DMS53 (cell line): ENCODE measurements around the gene SPINK4.

Experiments
- DNase-seq: peaks from one replicate; lab custom pipeline; 2025; lab: John Stamatoyannopoulos, UW

Gene SPINK4

DNA sequence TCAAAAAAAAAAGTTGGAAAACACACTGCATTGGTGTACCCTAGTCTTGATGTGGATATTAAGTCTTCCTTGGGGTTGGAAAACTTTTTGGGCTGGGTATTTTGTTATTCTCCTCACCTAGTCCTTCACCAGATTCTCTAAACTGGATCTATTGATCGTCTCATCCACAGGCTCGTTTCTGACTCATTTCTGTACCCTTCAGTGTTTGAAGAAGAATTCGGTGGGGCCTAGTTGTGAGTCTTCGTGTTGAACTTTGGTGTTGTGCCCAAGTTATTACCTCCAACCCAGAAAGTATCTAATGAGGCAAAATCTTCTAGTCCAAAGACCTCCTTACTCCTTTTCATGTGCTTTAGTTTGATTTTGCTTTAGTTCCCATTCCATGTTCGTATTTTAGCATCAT is 51.9 kb downstream of the SPINK4 start:
- DNase-seq, result no peak

DNA sequence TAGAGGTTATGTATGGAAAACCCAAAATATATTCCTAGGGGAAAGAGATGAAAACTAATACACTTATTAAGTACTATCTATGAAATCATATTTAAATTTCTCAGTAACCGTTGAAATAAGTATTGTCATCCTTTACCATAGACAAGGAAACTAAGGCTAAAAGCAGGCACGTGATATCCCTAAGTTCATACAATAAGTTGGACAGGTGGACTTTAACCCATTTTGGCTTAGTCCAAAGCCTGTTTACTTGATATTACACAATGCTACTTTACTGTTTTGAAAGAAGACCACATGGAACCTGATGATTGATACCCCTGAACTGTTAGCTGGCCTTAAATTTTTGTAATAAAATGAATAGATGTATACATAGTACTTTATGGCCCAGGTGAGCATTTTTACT is 53.8 kb downstream of the SPINK4 start:
- no peak for DNase-seq

DNA sequence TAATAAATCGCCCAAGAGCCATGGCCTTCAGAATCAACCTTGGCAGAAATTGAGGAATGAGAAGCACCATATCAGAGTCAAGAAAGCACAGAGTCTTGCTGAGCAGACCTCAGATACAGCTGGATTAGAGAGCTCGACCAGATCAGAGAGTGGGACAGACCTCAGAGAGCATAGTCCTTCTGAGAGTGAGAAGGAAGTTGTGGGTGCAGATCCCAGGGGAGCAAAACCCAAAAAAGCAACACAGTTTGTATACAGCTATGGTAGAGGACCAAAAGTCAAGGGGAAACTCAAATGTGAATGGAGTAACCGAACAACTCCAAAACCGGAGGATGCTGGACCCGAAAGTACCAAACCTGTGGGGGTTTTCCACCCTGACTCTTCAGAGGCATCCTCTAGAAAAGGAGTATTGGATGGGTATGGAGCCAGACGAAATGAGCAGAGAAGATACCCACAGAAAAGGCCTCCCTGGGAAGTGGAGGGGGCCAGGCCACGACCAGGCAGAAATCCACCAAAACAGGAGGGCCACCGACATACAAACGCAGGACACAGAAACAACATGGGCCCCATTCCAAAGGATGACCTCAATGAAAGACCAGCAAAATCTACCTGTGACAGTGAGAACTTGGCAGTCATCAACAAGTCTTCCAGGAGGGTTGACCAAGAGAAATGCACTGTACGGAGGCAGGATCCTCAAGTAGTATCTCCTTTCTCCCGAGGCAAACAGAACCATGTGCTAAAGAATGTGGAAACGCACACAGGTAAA is 54.9 kb downstream of the SPINK4 start:
- DNase-seq, result no peak

DNA sequence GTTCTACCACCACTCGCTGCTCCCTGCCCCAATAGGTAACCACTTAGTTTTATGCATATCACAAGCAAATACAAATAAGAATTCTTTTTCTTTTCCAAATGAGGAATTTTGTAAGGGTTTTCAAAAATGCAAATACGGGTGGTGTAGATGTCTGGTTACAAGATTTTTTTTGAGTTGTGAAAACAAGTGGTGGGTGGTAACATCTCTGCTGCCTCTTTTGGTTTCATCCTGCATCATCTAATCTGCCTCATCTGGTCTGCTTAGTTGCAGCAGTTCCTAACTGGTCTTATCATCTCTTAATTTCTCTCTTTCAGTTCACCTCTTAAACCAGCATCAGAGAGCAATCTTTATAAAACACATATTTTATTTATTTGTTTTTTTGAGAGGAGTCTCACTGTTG is 55.6 kb downstream of the SPINK4 start:
- DNase-seq, result no peak

DNA sequence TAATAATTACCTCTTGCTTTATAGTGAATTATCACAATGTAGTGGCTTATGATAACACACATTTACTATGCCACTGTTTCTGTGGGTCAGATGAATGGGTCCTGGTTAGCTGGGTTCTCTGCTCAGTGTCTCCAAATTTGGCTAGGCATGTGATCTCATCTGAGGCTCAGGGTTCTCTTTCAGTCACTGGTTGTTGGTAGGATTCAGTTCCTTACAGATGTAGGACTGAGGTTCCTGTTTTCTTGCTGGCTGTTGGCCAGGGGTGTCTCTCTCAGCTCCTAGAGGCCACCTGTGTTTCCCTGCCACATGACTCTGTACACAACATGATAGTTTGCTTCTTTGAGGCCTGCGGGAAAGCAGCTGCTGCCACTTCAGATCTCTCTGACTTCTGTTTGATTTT is 57.5 kb downstream of the SPINK4 start:
- DNase-seq, result peak; percentile 91
